ENCODE results near the gene TCP11. TPM values are rescaled to one million over a fixed set of nuclear protein-coding genes. Genes with fewer than 3 reads are reported as not detected.

TCP11 gene
- total and polyA plus RNA-seq, 2 donors (not counting 1 experiment from before 2014, with no cell fraction given), result not detected

GRCh38 chr6:35136185-35136584 lies 5.0 kb downstream of the TCP11 start:
- H3K4me1 ChIP-seq (ENCODE audit: control insufficient read depth in 2 of 2, insufficient read depth in 2 of 2, low read length in 2 of 2), result peaks cover 8 to 14% of the 10 kb centered on the region in 2 donors
- H3K4me1 Mint-ChIP-seq, result peaks cover 16% of the 10 kb centered on the region
- no peaks in the 10 kb centered on the region for H4K20me1 ChIP-seq (ENCODE audit: control insufficient read depth, insufficient read depth, low read length, poor library complexity, severe bottlenecking)
- no peak overlapping the region for H3K27ac Mint-ChIP-seq
- no peak overlapping the region for H3K9ac ChIP-seq (ENCODE audit: low read length)
- H3K9me3 ChIP-seq (ENCODE audit: control extremely low read depth in 1 of 3, control insufficient read depth in 2 of 3, insufficient read depth in 1 of 3, low read length in 2 of 3), result peaks cover 0 to 3% (median 0%) of the 10 kb centered on the region in 3 donors
- no peak overlapping the region for H3K4me3 ChIP-seq (ENCODE audit: control extremely low read depth in 1 of 5, extremely low read depth in 1 of 5, insufficient read depth in 1 of 5, low read depth in 2 of 5, low read length in 4 of 5)
- no peak overlapping the region for H3K4me2 ChIP-seq (replicated peaks; ENCODE audit: low read depth, low read length, poor library complexity, severe bottlenecking)
- H3K4me3 Mint-ChIP-seq, result no peak overlapping the region
- H3K27ac ChIP-seq (ENCODE audit: low read length in 2 of 2), result no peak overlapping the region
- TF ChIP-seq, protein P1, sequence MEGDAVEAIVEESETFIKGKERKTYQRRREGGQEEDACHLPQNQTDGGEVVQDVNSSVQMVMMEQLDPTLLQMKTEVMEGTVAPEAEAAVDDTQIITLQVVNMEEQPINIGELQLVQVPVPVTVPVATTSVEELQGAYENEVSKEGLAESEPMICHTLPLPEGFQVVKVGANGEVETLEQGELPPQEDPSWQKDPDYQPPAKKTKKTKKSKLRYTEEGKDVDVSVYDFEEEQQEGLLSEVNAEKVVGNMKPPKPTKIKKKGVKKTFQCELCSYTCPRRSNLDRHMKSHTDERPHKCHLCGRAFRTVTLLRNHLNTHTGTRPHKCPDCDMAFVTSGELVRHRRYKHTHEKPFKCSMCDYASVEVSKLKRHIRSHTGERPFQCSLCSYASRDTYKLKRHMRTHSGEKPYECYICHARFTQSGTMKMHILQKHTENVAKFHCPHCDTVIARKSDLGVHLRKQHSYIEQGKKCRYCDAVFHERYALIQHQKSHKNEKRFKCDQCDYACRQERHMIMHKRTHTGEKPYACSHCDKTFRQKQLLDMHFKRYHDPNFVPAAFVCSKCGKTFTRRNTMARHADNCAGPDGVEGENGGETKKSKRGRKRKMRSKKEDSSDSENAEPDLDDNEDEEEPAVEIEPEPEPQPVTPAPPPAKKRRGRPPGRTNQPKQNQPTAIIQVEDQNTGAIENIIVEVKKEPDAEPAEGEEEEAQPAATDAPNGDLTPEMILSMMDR (IDR thresholded peaks at IDR 0.05), result no peak
- no peak for TF ChIP-seq EZH2 (IDR thresholded peaks at IDR 0.05; ENCODE audit: borderline replicate concordance, insufficient read depth, low read depth, low read length, poor library complexity, severe bottlenecking)
- peaks cover 0 to 13% (median 6%) of the 10 kb centered on the region in 4 experiments for H3K27me3 ChIP-seq (replicated peaks in 1 of 4; ENCODE audit: control extremely low read depth in 1 of 4, control insufficient read depth in 3 of 4, insufficient read depth in 4 of 4, low read length in 3 of 4)
- POLR2A ChIA-PET, result no interaction called here
- no peaks in the 10 kb centered on the region for H3K79me2 ChIP-seq (ENCODE audit: control insufficient read depth, insufficient read depth, low read length)
- no peak overlapping the region for H2AFZ ChIP-seq (ENCODE audit: insufficient read depth, low read depth, low read length, poor library complexity, severe bottlenecking)
- no peaks in the 10 kb centered on the region for H3K9me3 Mint-ChIP-seq (ENCODE audit: insufficient read depth)
- no peaks in the 10 kb centered on the region for H3K36me3 ChIP-seq (replicated peaks in 1 of 2; ENCODE audit: control extremely low read depth in 1 of 2, control insufficient read depth in 1 of 2, extremely low read depth in 1 of 2, insufficient read depth in 2 of 2, low read length in 1 of 2)
- DNase-seq, result no peak
- CTCF ChIA-PET, result interaction anchor here (0.5 to 1.5 kb wide), 2 partner anchors 151 to 1067 kb away, joined by 3 to 4 read pairs; no protein-coding TSS in a partner anchor
- no peak for ATAC-seq (ENCODE audit: low read depth)
- WGBS (ENCODE audit: insufficient coverage), result no CpG with 5 or more reads among the region's 4 CpGs
- peaks cover 20% of the 10 kb centered on the region for H3K27me3 Mint-ChIP-seq
- intact Hi-C loops (cut with micrococcal nuclease), result no loop called here

DNA sequence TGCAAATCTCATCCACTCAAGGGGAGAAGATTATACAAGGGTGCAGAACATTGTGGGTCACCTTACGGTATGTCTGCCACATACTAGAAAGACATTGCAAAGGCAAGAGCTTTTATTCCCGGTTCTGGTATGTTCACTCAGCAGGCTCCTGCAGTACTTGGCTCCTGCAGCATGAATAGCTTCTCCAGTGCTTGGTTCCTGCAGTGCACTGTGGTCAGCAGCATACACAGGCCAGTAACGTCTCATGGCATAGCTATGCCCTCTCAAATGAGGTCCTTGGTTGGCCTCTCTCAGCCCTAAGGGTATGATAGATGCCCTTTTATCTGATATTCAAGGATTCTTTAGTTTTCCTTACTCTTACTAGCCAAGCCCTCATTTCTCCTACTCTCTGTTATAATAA lies 12.6 kb downstream of the TCP11 start:
- no peaks in the 10 kb centered on the region for H4K20me1 ChIP-seq (ENCODE audit: control insufficient read depth, insufficient read depth, low read length, poor library complexity, severe bottlenecking)
- no peak for TF ChIP-seq EZH2 (IDR thresholded peaks at IDR 0.05; ENCODE audit: borderline replicate concordance, insufficient read depth, low read depth, low read length, poor library complexity, severe bottlenecking)
- TF ChIP-seq, protein P1 (IDR thresholded peaks at IDR 0.05), result no peak
- H3K4me2 ChIP-seq (replicated peaks; ENCODE audit: low read depth, low read length, poor library complexity, severe bottlenecking), result no peak overlapping the region
- H3K9ac ChIP-seq (ENCODE audit: low read length), result no peak overlapping the region
- Mint-ChIP-seq H3K27me3 (peaks cover 32% of the 10 kb centered on the region), H3K4me3 (no peak overlapping the region), H3K4me1 (no peaks in the 10 kb centered on the region), H3K27ac (no peak overlapping the region), H3K9me3 (ENCODE audit: insufficient read depth) (no peaks in the 10 kb centered on the region)
- H3K27ac ChIP-seq (ENCODE audit: low read length in 2 of 2), result no peak overlapping the region
- ChIA-PET CTCF (interaction anchor here (1.1 to 1.3 kb wide), 2 partner anchors 11 to 142 kb away, joined by 4 to 6 read pairs; no protein-coding TSS in a partner anchor), POLR2A (no interaction called here)
- H2AFZ ChIP-seq (ENCODE audit: insufficient read depth, low read depth, low read length, poor library complexity, severe bottlenecking), result no peak overlapping the region
- intact Hi-C loops (cut with micrococcal nuclease), result no loop called here
- H3K9me3 ChIP-seq (ENCODE audit: control extremely low read depth in 1 of 3, control insufficient read depth in 2 of 3, insufficient read depth in 1 of 3, low read length in 2 of 3), result peaks cover 0 to 3% (median 0%) of the 10 kb centered on the region in 3 donors
- H3K36me3 ChIP-seq (replicated peaks in 1 of 2; ENCODE audit: control extremely low read depth in 1 of 2, control insufficient read depth in 1 of 2, extremely low read depth in 1 of 2, insufficient read depth in 2 of 2, low read length in 1 of 2), result no peaks in the 10 kb centered on the region
- WGBS (ENCODE audit: insufficient coverage), result 96% methylated on average over 2 of the region's 3 CpGs
- H3K4me3 ChIP-seq (ENCODE audit: control extremely low read depth in 1 of 5, extremely low read depth in 1 of 5, insufficient read depth in 1 of 5, low read depth in 2 of 5, low read length in 4 of 5), result no peak overlapping the region
- ATAC-seq (ENCODE audit: low read depth) (no peak), DNase-seq (no peak)
- no peaks in the 10 kb centered on the region for H3K79me2 ChIP-seq (ENCODE audit: control insufficient read depth, insufficient read depth, low read length)
- H3K27me3 ChIP-seq (replicated peaks in 1 of 4; ENCODE audit: control extremely low read depth in 1 of 4, control insufficient read depth in 3 of 4, insufficient read depth in 4 of 4, low read length in 3 of 4), result peaks cover 0 to 8% (median 1%) of the 10 kb centered on the region in 4 experiments
- H3K4me1 ChIP-seq (ENCODE audit: control insufficient read depth in 2 of 2, insufficient read depth in 2 of 2, low read length in 2 of 2), result no peaks in the 10 kb centered on the region

Measured in B cell (primary cell).